A549 treated with Hydrocortisone at 1 μM for 4 hours (cell line): ENCODE results near the gene CDV3. TPM values are rescaled to one million over a fixed set of nuclear protein-coding genes. Genes with fewer than 3 reads are reported as not detected.

Experiments used
- total RNA-seq: library from RNA; stranded (reverse); fragments of 200-300 nt; extraction: Qiagen RNA extraction; gene quantifications from 5 replicates; pipeline ENCODE4 v1.2.3, GENCODE V29; 2022

The CDV3 gene
- total RNA-seq = 106 to 142 TPM (median 112 TPM) in 5 replicates

GRCh38 chr3:133573629-133574194 is at the start of gene CDV3:
TSS of gene CDV3 (plus strand) at chr3:133573686. CDS start at chr3:133574045, 359 bp downstream.

Other genes with a start within 250 kb of the CDV3 start
- not detected in 5 replicates for gene BFSP2, start 173.6 kb upstream of the CDV3 start, total RNA-seq
- 19.3 to 31.8 TPM (median 24.1 TPM) in 5 replicates for gene TOPBP1, start 88.3 kb downstream of the CDV3 start, total RNA-seq
- 0.91 to 2.4 TPM (median 1.4 TPM) in 5 replicates for gene TF, start 172.7 kb downstream of the CDV3 start, total RNA-seq
- gene SRPRB, start 232.1 kb downstream of the CDV3 start, total RNA-seq = 48.9 to 73.6 TPM (median 55.3 TPM) in 5 replicates